HEK293 (cell line): ENCODE results near the gene LCN10.

Experiments
- CTCF ChIA-PET: fragments of 350-600 bp; formaldehyde crosslinking; extraction: SDS; loops from one replicate; lab custom pipeline; 2021; ENCODE audit warnings: antibody characterized with exemption; lab: Yijun Ruan, JAX
- POLR2A ChIA-PET: fragments of 300-600 bp; formaldehyde crosslinking; extraction: SDS; loops from one replicate; lab custom pipeline; 2020; ENCODE audit warnings: antibody characterized with exemption, inconsistent platforms; lab: Yijun Ruan, JAX
- H3K27ac ChIP-seq: fragments of 200-500 bp; sonication (Bioruptor generic); 2 replicates; pipeline ENCODE4 v1.5.1; 2014; ENCODE audit warnings: low read depth, low read length, control low read depth, inconsistent platforms; ENCODE audit errors: extremely low read depth
- H3K36me3 ChIP-seq, 2 experiments: fragments of 200-500 bp in 1 of 2; sonication (Bioruptor generic) in 1 of 2; 1 replicate in 1 of 2; 2 replicates in 1 of 2; pipeline ENCODE4 v1.5.1; 2014 to 2017; ENCODE audit warnings: inconsistent platforms in 2 of 2, low read length in 2 of 2; ENCODE audit not compliant: control insufficient read depth in 2 of 2, insufficient read depth in 1 of 2
- H3K4me1 ChIP-seq: fragments of 200-500 bp; sonication (Bioruptor generic); 2 replicates; pipeline ENCODE4 v1.5.1; 2014; ENCODE audit warnings: mild to moderate bottlenecking, low read length, inconsistent platforms; ENCODE audit not compliant: control insufficient read depth, insufficient read depth
- H3K4me3 ChIP-seq: 2 replicates; pipeline ENCODE4 v1.5.1; 2011; ENCODE audit warnings: low read depth, mild to moderate bottlenecking, control low read depth, low read length, moderate library complexity
- H3K9me3 ChIP-seq: fragments of 200-500 bp; sonication (Bioruptor generic); 2 replicates; pipeline ENCODE4 v1.5.1; 2014; ENCODE audit warnings: low read depth, low read length, inconsistent platforms; ENCODE audit not compliant: control insufficient read depth, insufficient read depth
- GFI1B ChIP-seq: fragments of 450-650 bp; formaldehyde crosslinking; IDR thresholded peaks from 2 replicates; pipeline ENCODE4 v1.5.1; 2016; ENCODE audit warnings: missing biosample characterization, missing genetic modification characterization
- GLIS2 ChIP-seq: fragments of 450-650 bp; formaldehyde crosslinking; IDR thresholded peaks from 2 replicates; pipeline ENCODE4 v1.5.1; 2016; ENCODE audit warnings: missing biosample characterization, missing genetic modification characterization
- HOXD13 ChIP-seq: sonication (generic); formaldehyde crosslinking; IDR thresholded peaks from 2 replicates; pipeline ENCODE4 v1.8.0; 2022; ENCODE audit warnings: missing genetic modification reagents, borderline replicate concordance
- KLF7 ChIP-seq: fragments of 450-650 bp; formaldehyde crosslinking; IDR thresholded peaks from 2 replicates; pipeline ENCODE4 v1.5.1; 2016; ENCODE audit warnings: missing biosample characterization, missing genetic modification characterization, borderline replicate concordance
- SP7 ChIP-seq: fragments of 450-650 bp; formaldehyde crosslinking; IDR thresholded peaks from 2 replicates; pipeline ENCODE4 v1.5.1; 2016; ENCODE audit warnings: missing biosample characterization, missing genetic modification characterization
- TCF7L2 ChIP-seq: IDR thresholded peaks from 2 replicates; pipeline ENCODE4 v1.6.1; 2011; ENCODE audit warnings: low read depth, mild to moderate bottlenecking, inconsistent platforms, low read length, moderate library complexity, borderline replicate concordance
- WT1 ChIP-seq: fragments of 450-650 bp; formaldehyde crosslinking; IDR thresholded peaks from 2 replicates; pipeline ENCODE4 v1.5.1; 2016; ENCODE audit warnings: missing biosample characterization, missing genetic modification characterization
- YY2 ChIP-seq: fragments of 450-650 bp; formaldehyde crosslinking; IDR thresholded peaks from 2 replicates; pipeline ENCODE4 v1.5.1; 2016; ENCODE audit warnings: missing biosample characterization, missing genetic modification characterization
- ZNF169 ChIP-seq: fragments of 450-650 bp; formaldehyde crosslinking; IDR thresholded peaks from 2 replicates; pipeline ENCODE4 v1.5.1; 2016; ENCODE audit warnings: missing biosample characterization, missing genetic modification characterization
- ZNF37A ChIP-seq: fragments of 450-650 bp; IDR thresholded peaks from 2 replicates; pipeline ENCODE4 v1.5.1; 2018; ENCODE audit warnings: missing biosample characterization, missing genetic modification characterization
- ZNF416 ChIP-seq: fragments of 450-650 bp; formaldehyde crosslinking; IDR thresholded peaks from 2 replicates; pipeline ENCODE4 v1.5.1; 2016; ENCODE audit warnings: missing biosample characterization, missing genetic modification characterization
- ZNF548 ChIP-seq: fragments of 450-650 bp; formaldehyde crosslinking; IDR thresholded peaks from 2 replicates; pipeline ENCODE4 v1.5.1; 2016; ENCODE audit warnings: missing biosample characterization, missing genetic modification characterization
- ZNF561 ChIP-seq: fragments of 450-650 bp; IDR thresholded peaks from 2 replicates; pipeline ENCODE4 v1.5.1; 2018; ENCODE audit warnings: missing biosample characterization, missing genetic modification characterization, borderline replicate concordance
- ZNF600 ChIP-seq: fragments of 450-650 bp; formaldehyde crosslinking; IDR thresholded peaks from 2 replicates; pipeline ENCODE4 v1.5.1; 2016; ENCODE audit warnings: missing biosample characterization, missing genetic modification characterization
- ZNF658 ChIP-seq: fragments of 450-650 bp; formaldehyde crosslinking; IDR thresholded peaks from 2 replicates; pipeline ENCODE4; 2016; ENCODE audit warnings: missing biosample characterization, missing genetic modification characterization
- ZNF660 ChIP-seq: fragments of 450-650 bp; IDR thresholded peaks from 2 replicates; pipeline ENCODE4 v1.5.1; 2018; ENCODE audit warnings: missing biosample characterization, mild to moderate bottlenecking, missing genetic modification characterization
- ZNF664 ChIP-seq: fragments of 450-650 bp; formaldehyde crosslinking; IDR thresholded peaks from 2 replicates; pipeline ENCODE4 v1.5.1; 2016; ENCODE audit warnings: missing biosample characterization, missing genetic modification characterization
- ZNF701 ChIP-seq: fragments of 450-650 bp; formaldehyde crosslinking; IDR thresholded peaks from 2 replicates; pipeline ENCODE4 v1.5.1; 2016; ENCODE audit warnings: missing biosample characterization, missing genetic modification characterization
- ZNF792 ChIP-seq: fragments of 450-650 bp; formaldehyde crosslinking; IDR thresholded peaks from 2 replicates; pipeline ENCODE4 v1.5.1; 2016; ENCODE audit warnings: missing biosample characterization, missing genetic modification characterization
- ZNF830 ChIP-seq: fragments of 450-650 bp; IDR thresholded peaks from 2 replicates; pipeline ENCODE4 v1.5.0; 2018; ENCODE audit warnings: missing biosample characterization, missing genetic modification characterization, low read depth, mild to moderate bottlenecking, moderate library complexity
- ZNF837 ChIP-seq: fragments of 450-650 bp; formaldehyde crosslinking; IDR thresholded peaks from 2 replicates; pipeline ENCODE4 v1.5.1; 2016; ENCODE audit warnings: missing biosample characterization, missing genetic modification characterization
- ZXDB ChIP-seq: fragments of 450-650 bp; formaldehyde crosslinking; IDR thresholded peaks from 2 replicates; pipeline ENCODE4 v1.5.1; 2016; ENCODE audit warnings: missing biosample characterization, missing genetic modification characterization
- TF ChIP-seq, protein P1 (sequence below): fragments of 450-650 bp; formaldehyde crosslinking; IDR thresholded peaks from 2 replicates; pipeline ENCODE4 v1.5.1; 2016; ENCODE audit warnings: missing biosample characterization, missing genetic modification characterization
- TF ChIP-seq, protein P2 (sequence below): fragments of 450-650 bp; formaldehyde crosslinking; IDR thresholded peaks from 2 replicates; pipeline ENCODE4 v1.5.1; 2017; ENCODE audit warnings: missing biosample characterization, missing genetic modification characterization

LCN10 gene

DNA sequence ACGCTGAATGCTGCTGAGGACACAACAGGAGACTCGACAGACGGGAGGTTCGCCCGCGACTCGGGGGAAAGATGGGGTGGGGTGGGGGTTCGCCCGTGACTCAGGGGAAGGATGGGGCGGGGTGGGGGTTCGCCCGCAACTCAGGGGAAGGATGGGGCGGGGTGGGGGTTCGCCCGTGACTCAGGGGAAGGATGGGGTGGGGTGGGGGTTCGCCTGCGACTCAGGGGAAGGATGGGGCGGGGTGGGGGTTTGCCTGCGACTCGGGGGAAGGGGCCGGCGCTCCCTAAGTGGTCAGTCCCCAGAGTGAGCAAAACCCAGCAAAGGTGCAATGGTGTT, 3.4 kb upstream of the LCN10 start:
- no peaks in the 10 kb centered on the region for H3K4me1 ChIP-seq
- H3K36me3 ChIP-seq, result no peaks in the 10 kb centered on the region
- H3K27ac ChIP-seq, result no peak overlapping the region
- no peak overlapping the region for H3K4me3 ChIP-seq
- CTCF ChIA-PET, result interaction anchor here (0.6 kb wide), 1 partner anchor 17 kb away, joined by 4 read pairs; no protein-coding TSS in a partner anchor
- H3K9me3 ChIP-seq, result no peaks in the 10 kb centered on the region
- no peak for TF ChIP-seq TCF7L2
- no peak for TF ChIP-seq ZNF548 (tag by site-specific recombination)
- no peak for TF ChIP-seq ZNF658 (tag by site-specific recombination)
- TF ChIP-seq, protein P1, sequence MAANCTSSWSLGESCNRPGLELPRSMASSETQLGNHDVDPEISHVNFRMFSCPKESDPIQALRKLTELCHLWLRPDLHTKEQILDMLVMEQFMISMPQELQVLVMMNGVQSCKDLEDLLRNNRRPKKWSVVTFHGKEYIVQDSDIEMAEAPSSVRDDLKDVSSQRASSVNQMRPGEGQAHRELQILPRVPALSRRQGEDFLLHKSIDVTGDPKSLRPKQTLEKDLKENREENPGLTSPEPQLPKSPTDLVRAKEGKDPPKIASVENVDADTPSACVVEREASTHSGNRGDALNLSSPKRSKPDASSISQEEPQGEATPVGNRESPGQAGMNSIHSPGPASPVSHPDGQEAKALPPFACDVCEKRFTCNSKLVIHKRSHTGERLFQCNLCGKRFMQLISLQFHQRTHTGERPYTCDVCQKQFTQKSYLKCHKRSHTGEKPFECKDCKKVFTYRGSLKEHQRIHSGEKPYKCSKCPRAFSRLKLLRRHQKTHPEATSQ (tag by site-specific recombination), result no peak
- no peak for TF ChIP-seq WT1 (tag by site-specific recombination)
- TF ChIP-seq ZNF701 (tag by site-specific recombination), result no peak
- POLR2A ChIA-PET, result interaction anchor here (3.2 kb wide), 1 partner anchor 18 kb away, joined by 22 read pairs; no protein-coding TSS in a partner anchor

DNA sequence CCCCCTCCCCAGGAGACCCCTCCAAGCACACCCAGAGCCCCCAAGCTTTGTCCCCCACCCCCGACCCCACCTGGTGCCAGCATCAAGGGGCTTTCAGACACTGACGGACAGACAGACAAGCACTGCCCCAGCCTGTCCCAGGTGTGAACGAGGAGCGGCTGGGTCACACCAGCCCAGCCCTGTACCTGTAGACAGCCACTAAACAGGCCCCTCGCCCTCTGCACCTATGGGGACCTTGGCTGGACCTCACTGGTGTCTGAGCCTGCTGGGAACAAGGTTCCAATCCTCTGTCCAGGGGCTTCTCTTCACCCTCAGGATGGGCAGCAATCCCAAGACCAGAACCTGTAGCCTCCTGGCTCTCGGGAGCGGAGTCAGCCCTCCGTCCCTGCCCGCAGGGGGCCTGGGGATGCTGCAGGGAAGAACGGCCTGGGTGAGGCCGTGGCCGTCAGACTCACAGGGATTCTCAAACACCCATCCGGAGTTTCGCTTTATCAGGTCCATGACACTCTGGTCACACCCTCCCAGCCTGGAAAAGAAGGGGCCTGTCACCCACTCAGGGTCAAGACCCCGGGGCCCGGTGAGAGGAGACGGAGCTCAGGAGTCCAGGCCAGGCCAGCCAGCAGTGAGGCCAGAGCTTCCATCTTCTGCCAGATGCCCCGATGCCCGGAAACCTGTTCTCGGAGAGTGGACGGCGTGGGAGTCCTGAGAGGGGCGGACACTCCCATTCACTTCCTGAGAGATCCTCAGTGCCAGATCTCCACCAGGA, 2.8 kb upstream of the LCN10 start:
- Histone ChIP-seq H3K9me3 (no peaks in the 10 kb centered on the region), H3K36me3 (no peaks in the 10 kb centered on the region), H3K27ac (no peak overlapping the region), H3K4me3 (no peak overlapping the region), H3K4me1 (no peaks in the 10 kb centered on the region)
- ChIA-PET CTCF (interaction anchor here (0.6 to 1.3 kb wide), 4 partner anchors 12 to 16 kb away, joined by 3 to 5 read pairs (median 4); partner anchors contain the start of gene LCN8), POLR2A (interaction anchor here (3.2 kb wide), 1 partner anchor 17 kb away, joined by 22 read pairs; no protein-coding TSS in a partner anchor)
- TF ChIP-seq ZNF664, result no peak
- TF ChIP-seq KLF7 (tag by site-specific recombination), result no peak
- no peak for TF ChIP-seq ZNF416 (tag by site-specific recombination)
- TF ChIP-seq ZNF837, result no peak
- TF ChIP-seq ZXDB (tag by site-specific recombination), result no peak
- no peak for TF ChIP-seq ZNF600 (tag by site-specific recombination)
- TF ChIP-seq GLIS2, result no peak
- TF ChIP-seq SP7 (tag by site-specific recombination), result no peak
- no peak for TF ChIP-seq ZNF561 (tag by site-specific recombination)
- TF ChIP-seq ZNF660 (tag by site-specific recombination), result no peak
- TF ChIP-seq HOXD13 (CRISPR knock-in tag), result no peak
- TF ChIP-seq YY2 (tag by site-specific recombination), result no peak
- no peak for TF ChIP-seq ZNF792 (tag by site-specific recombination)
- TF ChIP-seq ZNF37A (tag by site-specific recombination), result no peak
- TF ChIP-seq ZNF830, result no peak
- TF ChIP-seq GFI1B (tag by site-specific recombination), result no peak
- no peak for TF ChIP-seq ZNF169 (tag by site-specific recombination)
- TF ChIP-seq, protein P2, sequence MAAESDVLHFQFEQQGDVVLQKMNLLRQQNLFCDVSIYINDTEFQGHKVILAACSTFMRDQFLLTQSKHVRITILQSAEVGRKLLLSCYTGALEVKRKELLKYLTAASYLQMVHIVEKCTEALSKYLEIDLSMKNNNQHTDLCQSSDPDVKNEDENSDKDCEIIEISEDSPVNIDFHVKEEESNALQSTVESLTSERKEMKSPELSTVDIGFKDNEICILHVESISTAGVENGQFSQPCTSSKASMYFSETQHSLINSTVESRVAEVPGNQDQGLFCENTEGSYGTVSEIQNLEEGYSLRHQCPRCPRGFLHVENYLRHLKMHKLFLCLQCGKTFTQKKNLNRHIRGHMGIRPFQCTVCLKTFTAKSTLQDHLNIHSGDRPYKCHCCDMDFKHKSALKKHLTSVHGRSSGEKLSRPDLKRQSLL (tag by site-specific recombination), result no peak
